Omental fat pad (tissue), 4 donors: ENCODE data around the gene SLC12A2. TPM values are rescaled to one million over a fixed set of nuclear protein-coding genes. Genes with fewer than 3 reads are reported as not detected.

Source experiments
- ATAC-seq: fragments of 150-250 bp; one replicate; pipeline ENCODE4 v1.9.1; 2016; ENCODE audit warnings: mild to moderate bottlenecking, moderate library complexity; ENCODE audit not compliant: low FRiP score
- DNase-seq: peaks from one replicate; pipeline ENCODE4 v3.0.0-alpha.2; 2019; ENCODE audit warnings: low spot score
- CTCF ChIP-seq, 3 donors: fragments of 450-650 bp; IDR thresholded peaks; one replicate each; pipeline ENCODE4 v1.5.1; 2016 to 2017; ENCODE audit warnings: antibody characterized with exemption in 3 of 3, mild to moderate bottlenecking in 3 of 3, moderate library complexity in 2 of 3
- total RNA-seq, 4 donors: library from RNA; depleted of rRNA; stranded (reverse); fragments of >200 nt; gene quantifications; one replicate each; pipeline ENCODE4 v1.1.0, GENCODE V29; 2016

Gene SLC12A2
- total RNA-seq, 4 donors from 2014 or later, result 14.4 to 28.1 (median 20.6) TPM

GRCh38 chr5:128228008-128228407, 144.4 kb downstream of the SLC12A2 start:
- TF ChIP-seq CTCF (IDR thresholded peaks at IDR 0.05), result no peak
- DNase-seq, result no peak
- ATAC-seq, result peak; percentile 84

- no peak for ATAC-seq
- DNase-seq, result no peak
- no peak for TF ChIP-seq CTCF (IDR thresholded peaks at IDR 0.05)
Observed at GRCh38 chr5:128228521-128228920, 145.0 kb downstream of the SLC12A2 start.

- no peak for ATAC-seq
- TF ChIP-seq CTCF (IDR thresholded peaks at IDR 0.05), result no peak
- DNase-seq, result no peak
Observed at GRCh38 chr5:128234928-128235641, 151.5 kb downstream of the SLC12A2 start.

- no peak for TF ChIP-seq CTCF (IDR thresholded peaks at IDR 0.05)
- ATAC-seq, result no peak
- DNase-seq, result no peak
Observed at GRCh38 chr5:128236334-128236733, 152.8 kb downstream of the SLC12A2 start.

- DNase-seq, result no peak
Observed at GRCh38 chr5:128237000-128237399, 153.4 kb downstream of the SLC12A2 start.

GRCh38 chr5:128237546-128237945, 154.0 kb downstream of the SLC12A2 start:
- TF ChIP-seq CTCF (IDR thresholded peaks at IDR 0.05), result no peak
- ATAC-seq (no peak), DNase-seq (no peak)

More at GRCh38 chr5:128237000-128237399, 153.4 kb downstream of the SLC12A2 start:
- ATAC-seq, result no peak
- TF ChIP-seq CTCF (IDR thresholded peaks at IDR 0.05), result no peak
